Mesenchymal stem cell (in vitro differentiated cells and primary cell): ENCODE results near the gene SRP14.

ENCODE experiments used
- DNase-seq: peaks from one replicate; pipeline ENCODE4 v3.0.0-alpha.2; 2013
- H2AFZ ChIP-seq: one replicate; pipeline ENCODE4 v1.6.1; 2013; ENCODE audit warnings: low read depth, mild to moderate bottlenecking, control low read depth, inconsistent platforms, low read length, moderate library complexity
- H2AK5ac ChIP-seq: 2 replicates; pipeline ENCODE4 v1.6.1; 2013; ENCODE audit warnings: low read length, moderate library complexity, mild to moderate bottlenecking, inconsistent platforms; ENCODE audit not compliant: severe bottlenecking
- H2BK120ac ChIP-seq: one replicate; pipeline ENCODE4 v1.6.1; 2013; ENCODE audit warnings: low read depth, mild to moderate bottlenecking, inconsistent platforms, low read length, moderate library complexity
- H2BK12ac ChIP-seq, 2 experiments: one replicate each; pipeline ENCODE4 v1.6.1; 2013; ENCODE audit warnings: inconsistent platforms in 2 of 2, low read length in 2 of 2, mild to moderate bottlenecking in 2 of 2, moderate library complexity in 2 of 2, control low read depth in 1 of 2
- H2BK15ac ChIP-seq: one replicate; pipeline ENCODE4 v1.6.1; 2013; ENCODE audit warnings: mild to moderate bottlenecking, low read depth, inconsistent platforms; ENCODE audit not compliant: poor library complexity, severe bottlenecking
- H2BK5ac ChIP-seq: 2 replicates; pipeline ENCODE4 v1.6.1; 2013; ENCODE audit warnings: low read depth, mild to moderate bottlenecking, low read length, control low read depth, inconsistent platforms; ENCODE audit not compliant: poor library complexity, severe bottlenecking
- H3K14ac ChIP-seq, 2 experiments: one replicate each; pipeline ENCODE4 v1.6.1; 2013; ENCODE audit warnings: inconsistent platforms in 2 of 2, low read length in 2 of 2, control low read depth in 1 of 2, mild to moderate bottlenecking in 1 of 2, moderate library complexity in 1 of 2
- H3K18ac ChIP-seq, 2 experiments: one replicate each; pipeline ENCODE4 v1.6.1; 2013; ENCODE audit warnings: inconsistent platforms in 2 of 2, low read length in 2 of 2, control low read depth in 1 of 2, low read depth in 1 of 2, mild to moderate bottlenecking in 1 of 2
- H3K23ac ChIP-seq, 2 experiments: one replicate each; pipeline ENCODE4 v1.6.1; 2013; ENCODE audit warnings: inconsistent platforms in 2 of 2, low read length in 2 of 2, mild to moderate bottlenecking in 2 of 2, moderate library complexity in 2 of 2, control low read depth in 1 of 2
- H3K27ac ChIP-seq: 2 replicates; pipeline ENCODE4 v1.5.1; 2013; ENCODE audit warnings: mild to moderate bottlenecking, moderate library complexity, low read length, control low read depth, inconsistent platforms; ENCODE audit not compliant: poor library complexity, severe bottlenecking
- H3K27me3 ChIP-seq, 2 experiments: 2 replicates each; pipeline versions ENCODE4 v1.6.1 to v1.7.0; 2013; ENCODE audit warnings: low read length in 2 of 2, mild to moderate bottlenecking in 2 of 2, moderate library complexity in 2 of 2, control low read depth in 1 of 2, inconsistent platforms in 1 of 2; ENCODE audit not compliant: control insufficient read depth in 1 of 2, insufficient read depth in 1 of 2
- H3K36me3 ChIP-seq, 2 experiments: 2 replicates each; pipeline versions ENCODE4 v1.6.1 to v1.7.0; 2013; ENCODE audit warnings: low read length in 2 of 2, control low read depth in 1 of 2, inconsistent platforms in 1 of 2, low read depth in 1 of 2, mild to moderate bottlenecking in 1 of 2; ENCODE audit not compliant: insufficient read depth in 2 of 2, control insufficient read depth in 1 of 2
- H3K4ac ChIP-seq, 2 experiments: one replicate each; pipeline ENCODE4 v1.6.1; 2013; ENCODE audit warnings: inconsistent platforms in 2 of 2, low read length in 2 of 2, mild to moderate bottlenecking in 2 of 2, moderate library complexity in 2 of 2, control low read depth in 1 of 2, low read depth in 1 of 2
- H3K4me1 ChIP-seq: 2 replicates; pipeline ENCODE4 v1.6.1; 2013; ENCODE audit warnings: low read depth, low read length, control low read depth; ENCODE audit not compliant: control insufficient read depth, insufficient read depth
- H3K4me2 ChIP-seq: 2 replicates; pipeline ENCODE4 v1.6.1; 2013; ENCODE audit warnings: low read length, mild to moderate bottlenecking, inconsistent platforms; ENCODE audit not compliant: poor library complexity, severe bottlenecking
- H3K4me3 ChIP-seq, 2 experiments: 2 replicates each; pipeline versions ENCODE4 v1.5.1 to v1.7.0; 2013; ENCODE audit warnings: low read length in 2 of 2, mild to moderate bottlenecking in 2 of 2, control low read depth in 1 of 2, low read depth in 1 of 2; ENCODE audit not compliant: insufficient read depth in 1 of 2
- H3K79me1 ChIP-seq: replicated peaks from 2 replicates; pipeline ENCODE4 v1.6.1; 2013; ENCODE audit warnings: mild to moderate bottlenecking, control low read depth, low read length, inconsistent platforms; ENCODE audit not compliant: poor library complexity, severe bottlenecking
- H3K9ac ChIP-seq: 2 replicates; pipeline ENCODE4 v1.7.0; 2013; ENCODE audit warnings: mild to moderate bottlenecking, low read length, moderate library complexity
- H3K9me3 ChIP-seq: 2 replicates; pipeline ENCODE4 v1.7.0; 2013; ENCODE audit warnings: mild to moderate bottlenecking, low read length; ENCODE audit not compliant: control insufficient read depth
- H4K8ac ChIP-seq: one replicate; pipeline ENCODE4 v1.6.1; 2013; ENCODE audit warnings: inconsistent platforms, mild to moderate bottlenecking, low read length, moderate library complexity
- H4K91ac ChIP-seq: one replicate; pipeline ENCODE4 v1.6.1; 2013; ENCODE audit warnings: mild to moderate bottlenecking, low read length, inconsistent platforms
- WGBS: methylation state at CpG from one replicate; pipeline ENCODE4 v1.1.7; 2013; ENCODE audit warnings: mixed read lengths; 5-methylcytosine and 5-hydroxymethylcytosine counted together

Gene SRP14

DNA sequence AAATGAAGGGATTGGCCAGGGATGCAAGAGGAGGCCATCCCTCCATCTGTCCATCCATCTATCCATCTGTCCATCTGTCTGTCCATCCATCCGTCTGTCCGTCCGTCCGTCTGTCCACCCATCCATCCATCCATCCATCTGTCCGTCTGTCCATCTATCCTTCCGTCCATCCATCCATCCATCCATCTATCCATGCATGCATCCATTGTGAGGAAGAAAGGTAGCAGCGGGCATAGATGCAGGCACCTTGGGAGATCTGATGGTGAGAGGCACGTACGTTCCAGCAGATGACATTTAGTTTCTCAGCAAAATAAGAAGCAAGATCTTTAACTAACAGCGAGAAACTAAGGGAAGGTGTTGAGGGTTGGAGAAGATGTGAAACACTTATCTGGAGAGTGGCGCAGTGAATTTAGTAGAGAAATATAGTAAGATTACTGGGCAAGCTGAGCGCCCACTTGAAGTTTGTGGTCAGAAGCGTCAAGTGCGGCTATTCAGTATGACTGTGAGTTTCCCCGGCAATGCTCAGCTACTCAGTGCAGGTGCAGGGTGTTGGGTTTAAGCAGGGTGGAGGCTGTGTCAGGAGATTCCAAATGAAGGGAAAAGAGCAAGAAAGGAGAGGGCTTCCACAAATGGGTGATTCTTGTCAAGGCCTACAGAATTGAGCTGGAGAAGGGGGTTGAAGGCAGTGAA is 22.4 kb upstream of the SRP14 start:
- H2BK15ac ChIP-seq: no peak overlapping the region
- H3K4ac ChIP-seq: peak overlapping the region in 1 of 2 experiments; percentile 37
- H3K9me3 ChIP-seq: no peaks in the 10 kb centered on the region
- H3K4me3 ChIP-seq: no peak overlapping the region
- H2BK12ac ChIP-seq: no peak overlapping the region
- H3K4me1 ChIP-seq: peaks cover 22% of the 10 kb centered on the region
- H3K9ac ChIP-seq: no peak overlapping the region
- no peak overlapping the region for H2BK5ac ChIP-seq
- no peak overlapping the region for H3K18ac ChIP-seq
- no peaks in the 10 kb centered on the region for H3K27me3 ChIP-seq
- no peak overlapping the region for H4K8ac ChIP-seq
- H3K79me1 ChIP-seq: no peaks in the 10 kb centered on the region
- no peak overlapping the region for H3K27ac ChIP-seq
- peak overlapping the region; percentile 87 for H2AK5ac ChIP-seq
- H2AFZ ChIP-seq: no peak overlapping the region
- 95% methylated on average over 15 of the region's 15 CpGs for WGBS
- no peak overlapping the region for H3K4me2 ChIP-seq
- no peak overlapping the region for H3K23ac ChIP-seq
- H3K36me3 ChIP-seq: no peaks in the 10 kb centered on the region
- DNase-seq: no peak
- peak overlapping the region; percentile 5 for H4K91ac ChIP-seq
- H3K14ac ChIP-seq: no peak overlapping the region
- H2BK120ac ChIP-seq: no peak overlapping the region

DNA sequence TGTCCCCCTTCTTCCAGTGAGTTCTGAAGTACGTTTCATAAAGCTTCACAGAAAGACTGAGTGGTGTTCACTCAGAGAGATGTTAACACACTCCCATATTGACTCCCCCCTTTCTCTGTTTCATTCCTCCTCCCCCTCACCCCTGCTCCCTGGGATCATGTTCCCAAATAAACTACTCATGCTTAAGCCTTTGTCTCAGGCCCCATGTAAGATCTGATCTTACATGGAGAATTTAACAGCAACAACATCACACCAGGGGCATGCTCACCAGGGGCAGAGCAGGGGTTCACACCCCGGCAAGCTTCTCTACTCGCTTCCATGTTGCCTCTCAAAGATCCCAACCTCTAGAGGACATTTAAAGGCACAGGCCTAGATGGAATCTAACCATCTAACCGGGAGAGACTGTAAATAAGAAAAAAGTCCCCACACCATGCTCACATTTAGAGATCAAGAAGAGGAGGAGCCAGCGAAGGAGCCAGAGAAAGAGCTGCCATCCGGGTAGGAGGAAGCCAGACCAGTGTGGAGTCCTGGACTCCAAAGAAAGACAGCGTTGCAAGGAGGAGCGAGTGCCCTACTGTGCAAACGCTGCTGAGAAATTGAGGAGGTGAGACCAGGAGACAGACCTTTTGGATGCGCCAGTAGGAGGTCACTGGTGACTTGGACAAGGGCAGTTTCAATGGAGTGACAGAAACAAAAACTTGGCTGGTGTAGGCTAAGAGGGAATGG is 21.4 kb upstream of the SRP14 start:
- DNase-seq: no peak
- peak overlapping the region in 1 of 2 experiments; percentile 33 for H3K18ac ChIP-seq
- peak overlapping the region; percentile 1 to 67 for H2BK12ac ChIP-seq
- H3K9me3 ChIP-seq: no peaks in the 10 kb centered on the region
- H3K23ac ChIP-seq: no peak overlapping the region
- no peak overlapping the region for H3K4ac ChIP-seq
- no peak overlapping the region for H3K14ac ChIP-seq
- peak overlapping the region; percentile 57 for H2AK5ac ChIP-seq
- H2AFZ ChIP-seq: no peak overlapping the region
- peaks cover 30% of the 10 kb centered on the region for H3K4me1 ChIP-seq
- H3K36me3 ChIP-seq: no peaks in the 10 kb centered on the region
- no peak overlapping the region for H2BK15ac ChIP-seq
- no peak overlapping the region for H3K4me2 ChIP-seq
- H2BK120ac ChIP-seq: no peak overlapping the region
- no peak overlapping the region for H4K8ac ChIP-seq
- H3K9ac ChIP-seq: no peak overlapping the region
- no peak overlapping the region for H3K27ac ChIP-seq
- no peak overlapping the region for H2BK5ac ChIP-seq
- H3K4me3 ChIP-seq: no peak overlapping the region
- H4K91ac ChIP-seq: no peak overlapping the region
- 90% methylated on average over 10 of the region's 10 CpGs for WGBS
- no peaks in the 10 kb centered on the region for H3K79me1 ChIP-seq
- H3K27me3 ChIP-seq: no peaks in the 10 kb centered on the region

DNA sequence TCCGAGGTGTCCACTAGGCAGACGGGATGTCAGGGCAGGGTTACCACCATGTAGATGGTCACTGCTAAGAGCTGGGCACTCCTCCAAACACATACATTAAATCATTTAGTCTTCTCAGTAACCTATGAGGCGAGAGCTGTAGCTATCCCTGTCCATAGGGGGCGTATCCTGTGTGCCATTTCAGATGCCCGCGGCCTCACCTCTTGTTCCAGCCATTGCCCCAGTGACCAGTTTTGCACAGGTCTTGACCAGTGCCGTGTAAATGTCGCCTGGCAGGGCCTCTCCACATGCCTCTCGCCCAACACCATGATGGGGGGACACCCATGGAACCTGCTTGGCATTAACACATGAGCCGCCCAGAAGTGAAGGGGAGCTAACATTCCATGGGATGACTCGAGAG is 20.8 kb upstream of the SRP14 start:
- no peak for DNase-seq
- H3K4me2 ChIP-seq: no peak overlapping the region
- no peaks in the 10 kb centered on the region for H3K27me3 ChIP-seq

DNA sequence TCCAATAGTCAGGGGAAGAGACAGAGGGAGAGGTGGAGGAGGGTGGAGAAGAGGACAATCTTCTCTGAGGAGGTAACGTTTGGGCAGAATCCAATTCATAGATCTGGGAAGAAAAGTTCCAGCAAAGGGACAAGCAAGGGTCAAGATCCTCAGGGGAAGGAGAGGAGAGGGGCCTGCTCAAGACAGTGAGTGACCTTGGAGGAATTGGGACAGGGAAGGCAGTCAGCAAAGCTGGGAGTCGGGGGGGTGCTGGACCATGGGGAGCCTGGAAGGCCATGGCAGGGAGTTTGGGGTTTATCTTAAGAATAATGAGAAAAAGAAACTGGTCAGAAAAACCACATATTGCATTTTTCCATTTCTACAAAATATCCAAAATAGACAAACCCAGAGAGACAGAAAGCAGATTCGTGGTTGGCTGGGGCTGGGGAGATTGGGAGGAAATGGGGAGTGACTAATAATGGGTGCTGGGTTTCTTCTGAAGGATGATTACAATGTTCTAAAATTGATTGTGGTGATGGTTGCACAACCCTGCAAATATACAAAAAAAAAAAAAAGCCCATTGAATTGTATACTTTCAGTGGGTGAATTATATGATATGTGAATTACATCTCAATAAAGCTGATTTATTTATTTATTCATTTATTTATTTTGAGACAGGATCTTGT is 19.6 kb upstream of the SRP14 start:
- H2AK5ac ChIP-seq: peak overlapping the region; percentile 77
- 58% methylated on average over 3 of the region's 3 CpGs for WGBS
- H2BK15ac ChIP-seq: peak overlapping the region; percentile 2
- H3K9ac ChIP-seq: peak overlapping the region; percentile 62
- H3K18ac ChIP-seq: peak overlapping the region; percentile 34 to 65
- peak; percentile 69 for DNase-seq
- H3K27ac ChIP-seq: no peak overlapping the region
- no peaks in the 10 kb centered on the region for H3K27me3 ChIP-seq
- H3K4ac ChIP-seq: peak overlapping the region in 1 of 2 experiments; percentile 64
- H3K14ac ChIP-seq: no peak overlapping the region
- no peaks in the 10 kb centered on the region for H3K79me1 ChIP-seq
- H3K23ac ChIP-seq: no peak overlapping the region
- H3K4me2 ChIP-seq: no peak overlapping the region
- peaks cover 38% of the 10 kb centered on the region for H3K4me1 ChIP-seq
- H4K91ac ChIP-seq: no peak overlapping the region
- H4K8ac ChIP-seq: no peak overlapping the region
- no peaks in the 10 kb centered on the region for H3K36me3 ChIP-seq
- no peak overlapping the region for H2AFZ ChIP-seq
- no peaks in the 10 kb centered on the region for H3K9me3 ChIP-seq
- H2BK12ac ChIP-seq: peak overlapping the region in 1 of 2 experiments; percentile 71
- peak overlapping the region in 1 of 2 experiments; percentile 28 for H3K4me3 ChIP-seq
- no peak overlapping the region for H2BK120ac ChIP-seq
- H2BK5ac ChIP-seq: no peak overlapping the region

More for the DNA sequence above, 20.8 kb upstream of the SRP14 start:
- Histone ChIP-seq H3K9ac (no peak overlapping the region), H4K91ac (no peak overlapping the region), H2BK5ac (no peak overlapping the region), H3K14ac (peak overlapping the region in 1 of 2 experiments; percentile 13), H2AFZ (no peak overlapping the region), H2BK15ac (no peak overlapping the region), H2BK120ac (no peak overlapping the region), H2AK5ac (peak overlapping the region; percentile 7), H3K79me1 (no peaks in the 10 kb centered on the region), H3K18ac (peak overlapping the region in 1 of 2 experiments; percentile 28), H4K8ac (no peak overlapping the region), H3K9me3 (no peaks in the 10 kb centered on the region), H3K23ac (no peak overlapping the region), H2BK12ac (peak overlapping the region in 1 of 2 experiments; percentile 1), H3K4me3 (no peak overlapping the region), H3K36me3 (no peaks in the 10 kb centered on the region), H3K27ac (no peak overlapping the region), H3K4me1 (peaks cover 33% of the 10 kb centered on the region), H3K4ac (no peak overlapping the region)
- 93% methylated on average over 11 of the region's 11 CpGs for WGBS
